ENCODE data around the gene LNP1.

- TF ChIP-seq POLR2A (IDR thresholded peaks at IDR 0.05; ENCODE audit: low read depth, low read length) (no peak), POLR2AphosphoS5 (IDR thresholded peaks at IDR 0.05; ENCODE audit: insufficient read depth, low read depth, low read length) (no peak), CTCF (IDR thresholded peaks at IDR 0.05; ENCODE audit: extremely low read depth in 1 of 2, insufficient read depth in 1 of 2, low read depth in 1 of 2, low read length in 2 of 2) (no peak), MYC (IDR thresholded peaks at IDR 0.05; ENCODE audit: low read depth, low read length) (no peak), JUN (IDR thresholded peaks at IDR 0.05; ENCODE audit: borderline replicate concordance, insufficient read depth, insufficient read length, low read depth) (no peak), EZH2 (IDR thresholded peaks at IDR 0.05; ENCODE audit: borderline replicate concordance, low read depth, low read length, severe bottlenecking) (no peak), FOS (IDR thresholded peaks at IDR 0.05; ENCODE audit: borderline replicate concordance, insufficient read depth, low read length) (no peak), MAX (IDR thresholded peaks at IDR 0.05; ENCODE audit: insufficient read depth, insufficient read length) (no peak), GATA2 (IDR thresholded peaks at IDR 0.05; ENCODE audit: insufficient read depth, insufficient read length, low read depth, low read length) (no peak)
Observed at GRCh38 chr3:100376301-100376700, 25.0 kb upstream of the LNP1 start.

Measured in endothelial cell of umbilical vein (primary cell).